HepG2 (cell line): ENCODE measurements around the gene TAF11. TPM values are rescaled to one million over a fixed set of nuclear protein-coding genes. Genes with fewer than 3 reads are reported as not detected.

Experiments used
- EP300 ChIP-seq, 3 experiments: sonication (generic) in 1 of 3; formaldehyde crosslinking in 1 of 3; IDR thresholded peaks; 2 replicates each; pipeline versions ENCODE4 v1.5.1 to v1.6.1; 2011 to 2020; ENCODE audit warnings: low read depth in 2 of 3, low read length in 2 of 3, borderline replicate concordance in 1 of 3, improper control_type of control experiment in 1 of 3, mild to moderate bottlenecking in 1 of 3, missing genetic modification reagents in 1 of 3, moderate library complexity in 1 of 3
- FOXP1 ChIP-seq, 2 experiments: fragments of 450-650 bp in 1 of 2; IDR thresholded peaks; 2 replicates each; pipeline ENCODE4 v1.6.1; 2017 to 2018; ENCODE audit warnings: antibody characterized with exemption in 1 of 2
- GATA4 ChIP-seq: sonication (generic); IDR thresholded peaks from 2 replicates; pipeline ENCODE4 v1.6.1; 2016; ENCODE audit warnings: antibody characterized with exemption, low read depth, borderline replicate concordance
- GATAD2A ChIP-seq: IDR thresholded peaks from 2 replicates; pipeline ENCODE4 v1.6.1; 2016
- HES4 ChIP-seq: sonication (generic); formaldehyde crosslinking; IDR thresholded peaks from 2 replicates; pipeline ENCODE4 v1.9.0; 2021; ENCODE audit warnings: mild to moderate bottlenecking, missing genetic modification reagents, borderline replicate concordance
- HNRNPLL ChIP-seq: fragments of 200-400 bp; formaldehyde crosslinking; IDR thresholded peaks from 2 replicates; pipeline ENCODE4 v1.6.1; 2017; ENCODE audit warnings: mild to moderate bottlenecking, low read depth, low read length; ENCODE audit not compliant: poor library complexity, severe bottlenecking
- IKZF1 ChIP-seq: fragments of 450-650 bp; IDR thresholded peaks from 2 replicates; pipeline ENCODE4 v1.7.1; 2016
- KLF13 ChIP-seq: sonication (generic); formaldehyde crosslinking; IDR thresholded peaks from 2 replicates; pipeline ENCODE4 v1.4.0; 2020; ENCODE audit warnings: mild to moderate bottlenecking, missing genetic modification reagents
- KLF9 ChIP-seq: IDR thresholded peaks from 2 replicates; pipeline ENCODE4 v1.6.1; 2016; ENCODE audit warnings: low read depth
- NFE2L1 ChIP-seq: sonication (generic); formaldehyde crosslinking; IDR thresholded peaks from 2 replicates; pipeline ENCODE4 v1.4.0; 2020; ENCODE audit warnings: missing genetic modification reagents, mild to moderate bottlenecking, borderline replicate concordance
- NR2C2 ChIP-seq: sonication (generic); formaldehyde crosslinking; IDR thresholded peaks from 2 replicates; pipeline ENCODE4 v1.4.0; 2020; ENCODE audit warnings: missing genetic modification reagents, mild to moderate bottlenecking, moderate library complexity, borderline replicate concordance
- PHF21A ChIP-seq: sonication (generic); formaldehyde crosslinking; IDR thresholded peaks from 2 replicates; pipeline ENCODE4 v1.5.0; 2020; ENCODE audit warnings: mild to moderate bottlenecking, missing genetic modification reagents
- POGZ ChIP-seq: sonication (generic); formaldehyde crosslinking; IDR thresholded peaks from 2 replicates; pipeline ENCODE4 v1.4.0; 2020; ENCODE audit warnings: mild to moderate bottlenecking, missing genetic modification reagents
- POLR2A ChIP-seq, 2 experiments: IDR thresholded peaks; 2 replicates each; pipeline ENCODE4 v1.6.1; 2011; ENCODE audit warnings: low read depth in 2 of 2, low read length in 2 of 2, mild to moderate bottlenecking in 1 of 2, moderate library complexity in 1 of 2; ENCODE audit not compliant: insufficient read depth in 1 of 2
- RAD21 ChIP-seq: fragments of 450-650 bp; formaldehyde crosslinking; IDR thresholded peaks from 2 replicates; pipeline ENCODE4 v1.5.0; 2020; ENCODE audit warnings: mild to moderate bottlenecking
- SAFB2 ChIP-seq: sonication (generic); formaldehyde crosslinking; IDR thresholded peaks from 2 replicates; pipeline ENCODE4 v1.5.1; 2020; ENCODE audit warnings: missing genetic modification reagents, low read depth, mild to moderate bottlenecking, borderline replicate concordance
- SETDB1 ChIP-seq: sonication (generic); formaldehyde crosslinking; IDR thresholded peaks from 2 replicates; pipeline ENCODE4 v1.5.1; 2020; ENCODE audit warnings: missing genetic modification reagents, mild to moderate bottlenecking, borderline replicate concordance
- SPEN ChIP-seq: sonication (generic); formaldehyde crosslinking; IDR thresholded peaks from 2 replicates; pipeline ENCODE4 v1.5.1; 2020; ENCODE audit warnings: low read depth, mild to moderate bottlenecking, missing genetic modification reagents
- ZBTB42 ChIP-seq: sonication (generic); formaldehyde crosslinking; IDR thresholded peaks from 2 replicates; pipeline ENCODE4 v1.5.0; 2020; ENCODE audit warnings: mild to moderate bottlenecking, missing genetic modification reagents
- ZNF225 ChIP-seq: sonication (generic); formaldehyde crosslinking; IDR thresholded peaks from 2 replicates; pipeline ENCODE4 v1.4.0; 2020; ENCODE audit warnings: mild to moderate bottlenecking, missing genetic modification reagents
- ZNF33B ChIP-seq: sonication (generic); formaldehyde crosslinking; IDR thresholded peaks from 2 replicates; pipeline ENCODE4 v1.5.1; 2020; ENCODE audit warnings: mild to moderate bottlenecking, missing genetic modification reagents
- ZNF354B ChIP-seq: sonication (generic); formaldehyde crosslinking; IDR thresholded peaks from 2 replicates; pipeline ENCODE4 v1.8.0; 2022; ENCODE audit warnings: mild to moderate bottlenecking, missing genetic modification reagents
- ZNF501 ChIP-seq: sonication (generic); formaldehyde crosslinking; IDR thresholded peaks from 2 replicates; pipeline ENCODE4 v1.5.1; 2020; ENCODE audit warnings: mild to moderate bottlenecking, moderate library complexity, missing genetic modification reagents
- ZNF513 ChIP-seq: sonication (generic); formaldehyde crosslinking; conservative IDR thresholded peaks from 2 replicates; pipeline ENCODE4 v1.5.0; 2020; ENCODE audit warnings: missing genetic modification reagents
- ZNF530 ChIP-seq: sonication (generic); formaldehyde crosslinking; IDR thresholded peaks from 2 replicates; pipeline ENCODE4 v1.5.0; 2020; ENCODE audit warnings: low read depth, mild to moderate bottlenecking, missing genetic modification reagents
- ZNF558 ChIP-seq: sonication (generic); formaldehyde crosslinking; IDR thresholded peaks from 2 replicates; pipeline ENCODE4 v1.9.0; 2022; ENCODE audit warnings: mild to moderate bottlenecking, missing genetic modification reagents, borderline replicate concordance
- ZNF567 ChIP-seq: sonication (generic); formaldehyde crosslinking; IDR thresholded peaks from 2 replicates; pipeline ENCODE4 v1.8.1; 2023; ENCODE audit warnings: mild to moderate bottlenecking, missing genetic modification reagents, borderline replicate concordance
- ZNF740 ChIP-seq: sonication (generic); formaldehyde crosslinking; IDR thresholded peaks from 2 replicates; pipeline ENCODE4 v1.4.0; 2020; ENCODE audit warnings: missing genetic modification reagents
- ZNF790 ChIP-seq: sonication (generic); formaldehyde crosslinking; IDR thresholded peaks from 2 replicates; pipeline ENCODE4 v1.8.0; 2022; ENCODE audit warnings: missing genetic modification reagents, mild to moderate bottlenecking, borderline replicate concordance
- ZNF891 ChIP-seq: sonication (generic); formaldehyde crosslinking; IDR thresholded peaks from 2 replicates; pipeline ENCODE4 v1.5.0; 2020; ENCODE audit warnings: mild to moderate bottlenecking, missing genetic modification reagents
- polyA plus RNA-seq, 8 experiments: library from polyadenylated mRNA; depleted of rRNA in 3 of 8; stranded (reverse) in 7 of 8; unstranded in 1 of 8; fragments of >200 nt; fragmentation: Illumina TruSeq in 4 of 8; extraction: Trizol in 4 of 8; gene quantifications; 2 replicates each; pipeline versions ENCODE4 v1.2.1 to v1.2.3, GENCODE V29; 2011 to 2016; ENCODE audit warnings: low read depth in 4 of 8, missing spikeins in 1 of 8, mixed read lengths in 1 of 8; ENCODE audit not compliant: insufficient read depth in 1 of 8
- total RNA-seq, 5 experiments: library from RNA; depleted of rRNA; stranded (reverse); fragments of >200 nt; fragmentation: Illumina TruSeq; extraction: Trizol; gene quantifications; 2 replicates each; pipeline ENCODE4 v1.2.3, GENCODE V29; 2016; ENCODE audit warnings: low read depth in 1 of 5

The TAF11 gene
- total and polyA plus RNA-seq, 2 of the 13 experiments (the other 11 are each of a cell fraction or from before 2014, with no cell fraction given): 35.4 to 73.6 TPM

- TF ChIP-seq ZNF790 (CRISPR knock-in tag) (0 out of 2 replicates have a peak, but pooled peaks have one; percentile 24), ZNF740 (CRISPR knock-in tag) (peak; percentile 90), HES4 (CRISPR knock-in tag) (peak; percentile 62; the same call in 1 of the 2 replicates), ZNF891 (peak; percentile 88; the same call in 1 of the 2 replicates), RAD21 (CRISPR knock-in tag) (no peak), ZNF513 (no peak), FOXP1 (IDR thresholded peaks at IDR 0.05) (no peak), FOXP1 (CRISPR knock-in tag; IDR thresholded peaks at IDR 0.05) (0 out of 2 replicates have a peak, but pooled peaks have one; percentile 19), SPEN (CRISPR knock-in tag) (peak; percentile 78; the same call in 1 of the 2 replicates), NFE2L1 (CRISPR knock-in tag) (no peak), SAFB2 (CRISPR knock-in tag) (no peak), KLF13 (no peak), HNRNPLL (peak; percentile 74), ZBTB42 (CRISPR knock-in tag) (peak; percentile 75; the same call in 1 of the 2 replicates), POLR2A (IDR thresholded peaks at IDR 0.05; ENCODE audit: insufficient read depth in 1 of 2, low read depth in 2 of 2, low read length in 2 of 2) (peak; percentile 73 to 85), ZNF354B (CRISPR knock-in tag) (peak; percentile 54; the same call in 1 of the 2 replicates), POGZ (CRISPR knock-in tag) (peak; percentile 86), GATA4 (peak; percentile 69; the same call in 1 of the 2 replicates), ZNF530 (CRISPR knock-in tag) (no peak), ZNF567 (peak; percentile 59; the same call in 1 of the 2 replicates), EP300 (IDR thresholded peaks at IDR 0.05; ENCODE audit: low read depth in 2 of 2, low read length in 2 of 2) (0 out of 4 replicates have a peak, but pooled peaks of 1 of the 2 experiments have one; percentile 8), EP300 (CRISPR knock-in tag; IDR thresholded peaks at IDR 0.05; ENCODE audit: borderline replicate concordance) (no peak; the same call in 1 of the 2 replicates), KLF9 (CRISPR knock-in tag) (peak; percentile 77; the same call in 1 of the 2 replicates), ZNF558 (CRISPR knock-in tag) (0 out of 2 replicates have a peak, but pooled peaks have one; percentile 66), IKZF1 (no peak), ZNF225 (no peak), NR2C2 (CRISPR knock-in tag) (peak; percentile 37; the same call in 1 of the 2 replicates), PHF21A (CRISPR knock-in tag) (0 out of 2 replicates have a peak, but pooled peaks have one; percentile 20), SETDB1 (CRISPR knock-in tag) (no peak), ZNF501 (peak; percentile 85), GATAD2A (CRISPR knock-in tag) (peak; percentile 39; the same call in 1 of the 2 replicates), ZNF33B (CRISPR knock-in tag) (0 out of 2 replicates have a peak, but pooled peaks have one; percentile 33)
These were observed 1.2 kb upstream of the TAF11 start, which contains the start of gene ANKS1A (continued) for GRCh38 chr6:34888874-34889555.
